AML-193 (cell line): Measurements from ENCODE around the gene TM7SF3.
A peak's percentile ranks its signal among the peaks of the same experiment; 100 is the strongest.
"Not testable (repeated sequence)": the region's sequence is repeated elsewhere in the genome, so short reads cannot be mapped to it uniquely, and the experiment has no call there.

Experiments
- DNase-seq, 2 experiments: peaks; one replicate each; lab custom pipeline; 2025; lab: John Stamatoyannopoulos, UW

Gene TM7SF3

DNA sequence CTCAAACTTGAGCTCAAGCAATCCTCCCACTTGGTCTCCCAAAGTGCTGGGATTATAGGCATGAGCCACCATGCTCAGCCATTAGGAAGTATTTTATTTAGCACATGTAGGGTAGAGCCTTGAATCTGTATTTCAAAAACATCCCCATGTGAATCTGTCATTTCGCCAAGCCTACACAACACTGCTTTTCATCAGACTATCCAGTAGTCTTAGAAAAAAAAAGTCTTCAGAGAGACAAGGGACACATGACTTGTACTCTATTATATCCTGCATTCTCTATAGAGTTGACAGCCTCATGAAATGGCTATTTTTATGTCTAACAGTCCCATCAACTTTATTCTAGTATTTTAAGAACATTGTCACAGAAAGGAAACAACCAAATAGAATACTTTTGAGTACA is 35.4 kb downstream of the TM7SF3 start:
- no peak for DNase-seq

DNA sequence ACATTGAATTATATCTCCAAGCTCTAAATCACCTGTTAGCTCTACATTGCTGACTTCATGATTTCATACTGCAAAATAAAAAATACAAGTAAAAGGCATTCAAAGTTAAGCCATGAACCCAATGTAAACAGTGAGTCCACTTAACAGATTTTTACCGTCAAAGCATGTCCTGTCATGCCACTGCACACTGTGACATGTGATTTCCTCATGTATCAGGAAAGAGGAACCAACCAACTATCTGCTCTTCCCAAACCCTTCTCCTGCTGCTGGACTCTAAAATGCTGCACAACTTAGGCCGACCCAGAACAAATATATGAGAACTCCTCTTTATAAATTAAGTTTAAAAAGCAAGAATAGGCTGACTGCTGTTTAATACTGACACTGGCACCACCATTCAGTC is 37.5 kb downstream of the TM7SF3 start:
- no peak for DNase-seq

- DNase-seq: no peak
These were observed 42.2 kb downstream of the TM7SF3 start for GRCh38 chr12:26971963-26972362.

- DNase-seq: no peak
These were observed 44.0 kb downstream of the TM7SF3 start for GRCh38 chr12:26970136-26970535.

DNA sequence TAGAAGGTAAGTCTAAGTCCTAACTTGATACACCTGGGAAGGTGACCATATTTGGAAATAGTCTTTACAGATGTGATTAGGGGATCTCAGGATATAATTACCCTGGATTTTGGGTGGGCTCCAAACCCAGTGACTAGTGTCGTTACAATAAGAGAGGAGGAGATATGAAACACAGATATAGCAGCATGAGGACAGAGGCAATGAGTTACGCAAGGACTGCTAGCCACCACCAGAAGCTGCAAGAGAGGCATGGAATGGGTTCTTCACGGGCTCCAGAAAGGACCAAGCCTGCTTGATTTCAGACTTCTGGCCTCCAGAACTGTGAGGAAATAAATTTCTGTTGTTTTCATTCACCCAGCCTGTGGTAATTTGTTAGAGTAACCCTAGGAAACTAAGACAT is 47.3 kb downstream of the TM7SF3 start:
- no peak for DNase-seq

GRCh38 chr12:26963413-26963812 is 50.8 kb downstream of the TM7SF3 start:
- peak; percentile 50 to 51 for DNase-seq

DNA sequence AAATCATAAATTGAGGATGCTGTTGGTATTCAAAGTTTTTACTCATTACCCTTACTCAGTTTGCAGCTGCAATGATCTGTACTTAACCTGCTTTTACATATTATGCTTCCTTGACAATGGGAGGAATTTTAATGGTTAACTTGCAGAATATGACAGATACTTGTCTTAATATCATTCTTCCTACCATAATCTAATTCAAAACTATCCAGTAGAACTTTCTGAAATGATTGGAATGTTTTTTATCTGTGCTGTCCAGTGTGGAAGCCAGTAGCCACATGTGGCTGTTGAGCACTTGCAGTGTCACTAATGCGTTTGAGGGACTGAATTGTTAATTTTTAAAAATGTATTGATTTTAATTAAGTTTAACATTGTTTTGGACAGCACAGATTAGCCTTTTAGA is 52.4 kb downstream of the TM7SF3 start:
- DNase-seq: no peak

DNA sequence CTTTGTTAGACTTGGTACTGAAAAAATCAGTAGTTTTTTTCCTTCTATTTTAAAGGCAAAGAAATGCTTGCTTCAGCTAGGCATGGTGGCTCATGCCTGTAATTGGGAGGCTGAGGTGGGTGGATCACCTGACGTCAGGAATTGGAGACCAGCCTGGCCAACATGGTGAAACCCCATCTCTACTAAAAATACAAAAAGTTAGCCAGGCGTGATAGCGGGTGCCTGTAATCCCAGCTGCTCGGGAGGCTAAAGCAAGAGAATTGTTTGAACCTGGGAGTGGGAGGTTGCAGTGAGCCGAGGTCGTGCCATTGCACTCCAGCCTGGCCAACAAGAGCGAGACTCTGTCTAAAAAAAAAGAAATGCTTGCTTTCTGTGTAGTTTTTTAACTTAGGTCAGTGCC is 52.8 kb downstream of the TM7SF3 start:
- DNase-seq: not testable (repeated sequence)

DNA sequence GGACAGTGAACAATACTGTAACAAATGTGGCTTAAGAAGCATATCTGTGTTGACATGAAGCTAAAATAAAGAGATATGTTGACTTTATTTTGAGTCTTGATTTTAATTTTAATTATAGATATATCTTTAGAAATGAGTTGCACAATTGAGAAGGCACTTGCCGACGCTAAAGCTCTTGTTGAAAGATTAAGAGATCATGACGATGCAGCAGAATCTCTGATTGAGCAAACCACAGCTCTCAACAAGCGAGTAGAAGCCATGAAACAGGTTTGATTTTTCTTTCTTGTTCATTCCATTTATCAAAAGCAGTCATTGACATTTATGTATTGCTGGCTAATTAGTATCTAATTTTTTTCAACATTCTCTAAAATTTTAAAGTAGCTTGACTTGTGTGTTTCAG is 60.2 kb downstream of the TM7SF3 start:
- no peak for DNase-seq

- peak; percentile 77 to 79 for DNase-seq
These were observed 60.7 kb downstream of the TM7SF3 start for GRCh38 chr12:26953447-26953846.

- no peak for DNase-seq
These were observed 65.9 kb downstream of the TM7SF3 start for GRCh38 chr12:26948309-26948708.

DNA sequence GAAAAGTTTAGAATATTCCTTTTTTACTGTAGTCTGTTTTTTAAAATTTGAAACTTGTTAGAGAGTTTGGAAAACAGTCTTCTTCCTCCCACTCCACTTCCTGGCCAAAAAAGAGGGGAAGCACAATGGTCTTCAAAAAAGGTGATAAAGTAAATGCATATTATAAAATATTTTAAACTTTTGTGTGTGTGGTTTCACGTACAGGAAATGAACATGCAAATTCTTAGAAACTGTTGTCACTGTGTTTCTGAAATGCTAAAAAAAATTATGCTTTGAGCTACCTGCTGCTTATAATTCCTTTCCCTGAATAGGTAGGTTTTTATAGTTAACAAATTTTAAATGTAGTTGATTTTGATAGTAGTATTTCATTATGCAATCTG is 73.0 kb downstream of the TM7SF3 start:
- DNase-seq: no peak

DNA sequence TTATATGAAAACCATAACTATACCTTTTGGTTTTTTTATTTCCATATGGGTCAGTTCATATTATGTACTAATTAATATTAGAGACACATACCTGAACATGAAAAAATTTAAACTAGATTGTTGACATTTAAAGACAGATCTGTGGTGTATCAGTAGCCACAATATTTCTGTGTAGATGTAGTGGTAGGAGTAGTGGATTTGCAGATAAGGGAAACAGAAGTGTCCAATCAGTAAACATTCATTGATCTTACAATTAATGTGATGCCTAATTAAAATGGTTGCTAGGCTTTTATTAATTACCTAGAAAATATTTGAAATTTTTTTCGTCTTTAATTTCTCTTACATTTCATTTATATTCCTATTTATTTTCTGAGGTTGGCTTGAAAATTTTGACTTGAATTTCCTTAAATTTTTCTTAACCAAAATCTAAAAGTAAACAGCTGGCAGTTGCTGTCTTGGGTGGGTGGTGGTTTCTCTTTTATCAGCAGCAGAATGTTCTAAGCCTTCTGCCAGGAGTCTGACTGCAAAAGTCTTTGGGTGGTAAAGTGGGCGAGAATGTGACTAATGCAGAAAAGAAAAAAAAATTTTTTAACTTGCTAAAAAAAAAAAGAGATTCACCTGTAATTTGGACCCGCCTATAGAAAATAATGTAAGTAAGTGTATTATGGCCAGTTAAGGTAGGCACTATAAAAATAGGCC is 73.5 kb downstream of the TM7SF3 start:
- DNase-seq: no peak

DNA sequence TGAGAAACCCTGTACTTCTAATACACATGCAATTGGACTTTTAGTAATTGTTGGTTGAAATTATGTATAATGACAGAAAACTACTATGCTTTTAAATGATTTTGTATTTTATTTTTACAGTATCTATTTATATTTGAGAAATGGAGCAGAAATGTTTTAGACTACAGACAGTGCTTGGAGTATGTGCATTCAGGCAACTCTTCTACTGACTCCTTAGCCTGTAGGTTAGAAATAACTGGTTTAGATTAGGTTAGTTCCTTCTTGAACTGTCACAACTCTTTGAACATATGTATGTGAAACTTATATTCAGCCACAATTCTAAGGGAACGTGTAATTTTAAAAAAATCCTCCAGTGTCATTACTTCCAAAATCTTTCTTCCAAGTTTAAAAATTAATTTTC is 74.2 kb downstream of the TM7SF3 start:
- DNase-seq: peak; percentile 28 to 29

GRCh38 chr12:26939192-26939832 is 74.9 kb downstream of the TM7SF3 start:
- peak; percentile 15 to 19 for DNase-seq

DNA sequence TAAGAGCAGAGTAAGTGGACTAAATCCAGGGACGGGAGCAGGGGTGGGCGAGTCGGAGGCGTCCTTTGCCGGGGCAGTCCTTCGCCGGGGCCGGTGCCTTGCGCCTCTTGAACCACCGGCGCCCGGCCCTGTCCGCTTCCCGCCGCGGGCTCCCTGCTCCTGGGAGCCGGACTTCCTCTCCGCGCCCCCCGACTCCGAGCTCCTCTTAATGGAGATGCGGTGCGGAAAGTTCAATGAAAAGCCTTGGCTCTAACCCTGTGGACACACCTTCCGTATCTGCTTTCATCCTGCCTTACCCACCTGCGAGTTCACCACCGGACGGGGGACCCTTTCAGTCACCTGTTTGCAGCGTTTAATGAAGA is 75.5 kb downstream of the TM7SF3 start:
- no peak for DNase-seq

DNA sequence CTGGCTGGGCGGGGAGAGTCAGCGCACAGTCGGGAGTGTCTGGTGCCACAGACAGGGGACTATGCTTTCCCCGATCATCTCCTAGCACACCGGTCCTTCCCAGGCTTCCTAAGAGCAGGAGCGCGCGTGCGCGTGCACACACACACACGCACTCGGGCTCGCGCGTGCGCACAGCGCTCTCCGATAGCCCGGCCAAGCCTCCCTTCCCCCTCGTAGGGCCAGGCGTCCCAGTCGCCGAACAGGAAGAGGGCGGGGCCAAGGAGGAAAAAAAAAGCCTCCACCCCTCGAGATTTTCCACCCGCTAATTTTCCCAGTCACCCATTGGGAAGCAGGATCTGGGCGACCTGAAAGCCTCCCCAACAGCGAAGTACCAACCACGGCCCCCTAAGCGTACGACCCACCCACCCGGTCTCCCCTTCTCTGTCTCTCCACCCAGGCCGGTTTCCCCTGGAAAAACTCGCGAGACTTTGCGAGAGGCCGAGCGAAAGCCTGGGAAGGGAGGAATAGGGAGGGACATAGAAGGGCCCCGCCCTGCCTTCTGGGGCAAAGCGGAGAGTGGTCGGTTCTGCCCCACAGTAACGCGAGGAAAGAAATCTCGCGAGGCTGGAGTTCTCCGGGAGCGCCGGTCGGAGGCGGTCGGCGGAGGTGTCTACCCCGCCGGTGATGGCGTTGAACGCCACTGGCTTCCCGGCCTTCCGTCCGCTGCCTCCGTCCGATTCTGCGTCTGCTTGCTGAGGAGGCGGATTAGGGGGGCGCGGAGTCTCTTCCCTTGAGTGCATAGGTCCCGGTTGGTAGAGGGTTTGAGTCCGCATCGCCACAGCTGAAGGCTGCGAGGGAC is 76.1 kb downstream of the TM7SF3 start, which contains the start of the genes FGFR1OP2 and INTS13:
Gene FGFR1OP2, plus strand, starts transcription at position 608 of the 838 bp plus-strand sequence. CDS start 15,689 bp downstream, outside the sequence.
Gene INTS13, minus strand, starts transcription at position 119 of the 838 bp plus-strand sequence. CDS start 1,178 bp downstream, outside the sequence.
- peak; percentile 92 to 94 for DNase-seq

- peak in 1 of 2 experiments; percentile 28 for DNase-seq
These were observed 76.7 kb downstream of the TM7SF3 start for GRCh38 chr12:26937443-26937862.

DNA sequence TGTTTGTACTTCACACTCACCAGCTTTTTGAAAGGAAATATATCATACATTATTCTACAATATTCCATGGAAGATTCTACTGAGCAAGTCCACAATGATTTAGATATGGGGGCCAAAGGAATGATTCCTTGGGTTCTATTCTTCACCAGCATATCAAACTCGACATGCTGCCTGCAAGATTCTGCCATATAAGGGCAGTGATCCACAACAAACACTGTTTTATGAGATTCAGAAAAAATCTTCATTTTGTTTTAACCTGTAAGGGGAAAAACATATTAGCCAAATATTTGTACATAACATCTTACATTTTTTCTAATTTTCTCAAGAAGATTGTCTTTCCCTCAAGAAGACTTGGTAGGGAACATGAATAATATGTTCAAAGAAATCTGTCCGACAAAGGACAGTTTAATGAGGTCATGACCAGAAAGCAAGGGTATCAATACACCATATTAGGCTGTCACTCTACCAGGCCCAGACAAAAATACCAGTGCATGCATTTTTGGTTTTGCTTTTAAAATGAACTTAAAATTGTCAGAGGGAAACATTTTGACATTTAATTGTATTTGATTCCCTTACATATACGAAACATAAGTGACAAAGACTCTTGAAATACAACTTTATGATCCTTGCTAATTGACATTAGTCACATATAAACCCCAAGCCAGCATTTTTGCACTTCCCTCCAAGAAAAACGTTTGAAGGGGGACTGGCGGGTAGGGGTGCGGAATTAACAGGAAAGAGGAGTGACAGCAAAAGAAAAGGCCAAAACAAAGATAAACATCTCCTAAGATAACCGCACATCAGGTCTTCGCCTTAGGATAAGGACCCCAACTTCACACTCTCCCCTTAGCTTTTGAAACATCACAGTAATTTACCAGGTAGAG is 77.4 kb downstream of the TM7SF3 start:
- DNase-seq: no peak

- peak in 1 of 2 experiments; percentile 19 for DNase-seq
These were observed 78.4 kb downstream of the TM7SF3 start for GRCh38 chr12:26935636-26936378.

GRCh38 chr12:26929590-26929989 is 84.6 kb downstream of the TM7SF3 start:
- DNase-seq: no peak
